ENCODE measurements around the gene KLF4. TPM values are rescaled to one million over a fixed set of nuclear protein-coding genes. Genes with fewer than 3 reads are reported as not detected.

The KLF4 gene
- total RNA-seq, 1 experiment from 2014 or later, result not detected

DNA sequence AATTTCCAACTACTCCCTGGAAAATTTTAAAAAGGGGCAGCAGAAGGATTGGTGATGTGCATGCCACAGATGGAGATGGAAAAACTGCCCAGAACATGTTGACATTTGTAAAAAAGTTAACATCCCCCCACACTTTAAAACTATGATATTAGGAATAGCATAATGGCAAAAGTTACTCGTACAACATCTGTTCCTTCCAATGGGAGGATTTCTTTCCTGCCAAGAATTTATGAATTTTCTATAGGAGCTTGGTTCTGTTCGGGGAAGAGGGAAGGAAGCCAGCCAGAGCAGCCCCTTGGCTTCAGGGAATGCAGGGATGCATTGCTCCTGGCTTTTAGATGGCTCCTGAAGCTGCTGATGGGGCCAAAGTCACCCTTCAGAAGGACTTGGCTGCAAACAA is 22.7 kb downstream of the KLF4 start:
- no peaks in the 10 kb centered on the region for H3K36me3 ChIP-seq (ENCODE audit: insufficient read depth, low read length)
- H2AFZ ChIP-seq (ENCODE audit: low read length), result no peak overlapping the region
- H3K4me3 ChIP-seq (ENCODE audit: low read length), result no peak overlapping the region

DNA sequence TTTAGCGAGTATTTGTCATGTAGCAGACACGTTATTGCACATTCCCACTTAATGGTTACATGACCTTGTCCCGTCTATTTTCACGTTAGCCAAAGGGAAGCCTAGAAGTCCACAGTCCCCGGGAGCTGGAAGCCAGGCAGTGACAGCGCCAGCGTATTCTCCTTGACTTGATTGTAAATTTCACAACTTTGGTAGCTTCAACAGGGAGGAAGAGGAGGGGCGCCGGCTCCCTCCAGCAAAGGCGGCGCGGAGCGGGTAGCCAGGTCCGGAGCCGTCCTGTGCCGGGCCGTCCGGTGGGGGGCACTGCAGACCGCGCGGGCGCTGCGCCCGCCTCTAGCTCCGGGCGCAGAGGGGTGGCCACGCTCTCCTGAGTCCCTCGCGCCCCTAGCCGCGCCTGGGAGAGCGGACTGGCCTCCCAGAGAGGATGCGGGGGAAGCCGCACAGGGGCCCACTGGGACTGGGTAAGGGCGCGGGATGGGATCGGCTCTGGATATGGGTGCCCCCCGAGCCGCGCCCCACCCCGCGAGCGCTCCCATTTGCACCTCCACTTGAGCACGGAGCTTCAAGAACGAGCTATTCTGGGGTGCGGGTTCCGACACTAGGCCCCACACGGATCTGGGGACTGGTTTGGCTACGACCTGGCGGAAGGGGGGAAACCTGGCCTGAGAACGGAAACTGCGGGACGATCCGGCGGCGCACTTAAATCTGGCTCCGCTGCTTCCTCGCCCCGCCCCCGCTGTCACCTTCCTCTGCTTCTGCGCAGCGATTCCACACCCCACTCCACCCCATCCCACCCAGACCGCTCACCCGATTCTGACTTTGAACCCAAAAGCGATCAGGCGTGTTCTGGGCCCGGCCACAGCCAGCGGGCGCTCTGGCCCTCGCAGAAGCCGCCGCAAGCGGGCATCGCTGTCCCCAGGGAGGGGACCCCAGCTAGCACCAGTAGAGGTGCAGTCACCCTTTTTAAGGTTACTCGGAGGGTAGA is 23.8 kb downstream of the KLF4 start:
- H3K9me2 ChIP-seq (replicated peaks; ENCODE audit: insufficient read depth, low read length), result no peaks in the 10 kb centered on the region
- no peaks in the 10 kb centered on the region for H3K36me3 ChIP-seq (ENCODE audit: insufficient read depth, low read length)
- no peak overlapping the region for H3K4me2 ChIP-seq (ENCODE audit: low read depth, low read length, poor library complexity, severe bottlenecking)
- H3K9me3 ChIP-seq (ENCODE audit: low read length), result no peaks in the 10 kb centered on the region
- H3K27ac ChIP-seq (ENCODE audit: low read length), result no peak overlapping the region
- no peak overlapping the region for H3K4me3 ChIP-seq (ENCODE audit: low read length)
- H4K20me1 ChIP-seq (ENCODE audit: insufficient read depth, low read depth, low read length), result no peaks in the 10 kb centered on the region
- no peak overlapping the region for H2AFZ ChIP-seq (ENCODE audit: low read length)
- no peak overlapping the region for H3K9ac ChIP-seq (ENCODE audit: low read length)
- H3K4me1 ChIP-seq (ENCODE audit: low read length), result no peaks in the 10 kb centered on the region
- no peaks in the 10 kb centered on the region for H3K79me2 ChIP-seq (ENCODE audit: low read length)
- no peaks in the 10 kb centered on the region for H3K27me3 ChIP-seq (ENCODE audit: low read length)
- DNase-seq, result no peak

More for the DNA sequence above, 22.7 kb downstream of the KLF4 start:
- H3K9ac ChIP-seq (ENCODE audit: low read length), result no peak overlapping the region
- H4K20me1 ChIP-seq (ENCODE audit: insufficient read depth, low read depth, low read length), result no peaks in the 10 kb centered on the region
- no peaks in the 10 kb centered on the region for H3K79me2 ChIP-seq (ENCODE audit: low read length)
- no peak for DNase-seq
- H3K27me3 ChIP-seq (ENCODE audit: low read length), result no peaks in the 10 kb centered on the region
- H3K9me3 ChIP-seq (ENCODE audit: low read length), result no peaks in the 10 kb centered on the region
- H3K4me2 ChIP-seq (ENCODE audit: low read depth, low read length, poor library complexity, severe bottlenecking), result no peak overlapping the region
- no peaks in the 10 kb centered on the region for H3K9me2 ChIP-seq (replicated peaks; ENCODE audit: insufficient read depth, low read length)
- H3K27ac ChIP-seq (ENCODE audit: low read length), result no peak overlapping the region
- H3K4me1 ChIP-seq (ENCODE audit: low read length), result no peaks in the 10 kb centered on the region

DNA sequence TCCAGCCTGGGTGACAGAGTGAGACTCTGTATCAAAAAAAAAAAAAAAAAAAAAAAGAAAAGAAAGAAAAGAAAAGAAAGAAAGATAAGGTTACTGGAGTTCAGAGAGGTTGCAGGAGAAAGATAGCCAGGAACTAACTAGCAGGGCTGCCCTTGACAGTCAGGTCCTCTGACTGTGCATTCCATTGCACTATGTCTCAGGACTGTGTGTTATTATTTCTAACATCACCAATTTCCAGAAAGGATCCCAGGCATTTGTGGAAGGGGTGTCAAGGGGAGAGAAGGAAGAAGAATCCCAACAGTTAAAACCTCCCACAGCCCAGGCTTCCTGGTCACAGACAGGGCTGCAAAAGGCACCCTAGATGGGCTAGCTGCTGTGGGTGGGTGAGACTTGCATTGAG is 25.1 kb downstream of the KLF4 start:
- Histone ChIP-seq H3K79me2 (ENCODE audit: low read length) (no peaks in the 10 kb centered on the region), H3K4me3 (ENCODE audit: low read length) (no peak overlapping the region), H4K20me1 (ENCODE audit: insufficient read depth, low read depth, low read length) (no peaks in the 10 kb centered on the region)

DNA sequence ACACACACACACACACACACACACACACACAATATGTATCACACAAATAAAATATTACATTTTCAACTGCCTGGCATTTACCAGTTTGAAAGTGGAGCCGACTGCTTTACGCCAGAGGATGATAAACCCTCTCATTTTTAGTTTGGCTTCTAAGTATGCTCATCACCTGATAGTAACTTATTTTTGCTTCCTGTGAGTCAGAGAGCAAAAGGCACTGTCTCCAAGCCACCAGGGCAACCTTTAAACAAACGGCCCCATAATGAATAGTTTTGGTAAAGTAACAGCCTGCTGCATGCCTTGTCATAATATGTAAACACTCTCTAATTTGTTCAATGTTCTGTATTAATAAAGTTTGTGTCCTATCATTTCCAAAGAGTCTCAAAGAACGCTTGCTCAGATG is 26.9 kb downstream of the KLF4 start:
- Histone ChIP-seq H3K9me3 (ENCODE audit: low read length) (no peaks in the 10 kb centered on the region), H3K4me3 (ENCODE audit: low read length) (no peak overlapping the region), H3K9me2 (replicated peaks; ENCODE audit: insufficient read depth, low read length) (no peaks in the 10 kb centered on the region), H3K36me3 (ENCODE audit: insufficient read depth, low read length) (no peaks in the 10 kb centered on the region), H3K27ac (ENCODE audit: low read length) (no peak overlapping the region), H3K4me2 (ENCODE audit: low read depth, low read length, poor library complexity, severe bottlenecking) (no peak overlapping the region), H3K4me1 (ENCODE audit: low read length) (no peaks in the 10 kb centered on the region), H2AFZ (ENCODE audit: low read length) (no peak overlapping the region), H3K79me2 (ENCODE audit: low read length) (no peaks in the 10 kb centered on the region), H3K27me3 (ENCODE audit: low read length) (no peaks in the 10 kb centered on the region), H4K20me1 (ENCODE audit: insufficient read depth, low read depth, low read length) (no peaks in the 10 kb centered on the region), H3K9ac (ENCODE audit: low read length) (no peak overlapping the region)
- no peak for DNase-seq

More for the DNA sequence above, 25.1 kb downstream of the KLF4 start:
- Histone ChIP-seq H3K4me2 (ENCODE audit: low read depth, low read length, poor library complexity, severe bottlenecking) (no peak overlapping the region), H3K9me3 (ENCODE audit: low read length) (no peaks in the 10 kb centered on the region), H2AFZ (ENCODE audit: low read length) (no peak overlapping the region), H3K27ac (ENCODE audit: low read length) (no peak overlapping the region), H3K9ac (ENCODE audit: low read length) (no peak overlapping the region), H3K36me3 (ENCODE audit: insufficient read depth, low read length) (no peaks in the 10 kb centered on the region), H3K4me1 (ENCODE audit: low read length) (no peaks in the 10 kb centered on the region), H3K9me2 (replicated peaks; ENCODE audit: insufficient read depth, low read length) (no peaks in the 10 kb centered on the region), H3K27me3 (ENCODE audit: low read length) (no peaks in the 10 kb centered on the region)
- no peak for DNase-seq

DNA sequence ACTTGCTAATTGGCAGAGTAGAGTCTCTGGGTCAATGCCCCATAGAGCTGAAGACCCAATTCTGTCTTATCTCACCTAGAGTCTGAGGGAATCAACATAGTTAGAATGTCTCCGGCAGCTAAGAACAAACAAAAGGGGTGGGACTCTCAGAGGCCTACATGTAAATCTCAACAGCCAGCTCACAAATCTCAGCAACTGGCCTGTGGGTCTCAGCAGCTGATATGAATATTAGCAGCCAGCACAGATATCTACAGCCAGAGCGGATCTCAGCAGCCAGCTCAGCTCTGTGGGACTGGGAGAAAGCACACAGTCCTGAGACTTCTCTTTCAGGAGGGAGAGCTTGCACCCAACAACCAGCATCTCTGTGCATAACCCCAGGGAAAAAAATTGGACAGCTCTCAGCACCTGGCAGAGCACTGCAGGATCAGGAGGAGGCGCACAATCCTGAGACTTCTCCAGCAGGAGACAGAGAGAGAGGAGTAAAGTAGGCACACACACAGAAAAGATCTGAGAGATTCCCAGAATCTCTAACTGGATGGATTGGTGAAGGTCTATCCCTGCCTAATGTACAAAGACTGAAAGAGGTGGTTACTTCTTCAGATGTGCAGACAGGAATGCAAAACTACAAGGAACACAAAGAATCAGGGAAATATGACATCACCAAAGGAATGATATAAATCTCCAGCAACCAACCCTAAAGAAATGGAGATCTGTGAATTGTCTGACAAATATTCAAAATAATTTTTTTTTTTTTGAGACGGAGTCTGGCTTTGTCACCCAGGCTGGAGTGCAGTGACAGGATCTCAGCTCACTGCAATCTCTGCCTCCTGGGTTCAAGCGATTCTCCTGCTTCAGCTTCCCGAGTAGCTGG is 29.2 kb downstream of the KLF4 start:
- no peak overlapping the region for H3K27ac ChIP-seq (ENCODE audit: low read length)
- no peak overlapping the region for H3K9ac ChIP-seq (ENCODE audit: low read length)
- no peaks in the 10 kb centered on the region for H3K9me2 ChIP-seq (replicated peaks; ENCODE audit: insufficient read depth, low read length)
- no peaks in the 10 kb centered on the region for H3K27me3 ChIP-seq (ENCODE audit: low read length)
- H3K4me1 ChIP-seq (ENCODE audit: low read length), result no peaks in the 10 kb centered on the region
- H3K9me3 ChIP-seq (ENCODE audit: low read length), result no peaks in the 10 kb centered on the region
- no peaks in the 10 kb centered on the region for H4K20me1 ChIP-seq (ENCODE audit: insufficient read depth, low read depth, low read length)
- H3K4me3 ChIP-seq (ENCODE audit: low read length), result no peak overlapping the region
- H2AFZ ChIP-seq (ENCODE audit: low read length), result no peak overlapping the region
- no peaks in the 10 kb centered on the region for H3K36me3 ChIP-seq (ENCODE audit: insufficient read depth, low read length)
- H3K4me2 ChIP-seq (ENCODE audit: low read depth, low read length, poor library complexity, severe bottlenecking), result no peak overlapping the region
- no peak for DNase-seq
- H3K79me2 ChIP-seq (ENCODE audit: low read length), result no peaks in the 10 kb centered on the region

DNA sequence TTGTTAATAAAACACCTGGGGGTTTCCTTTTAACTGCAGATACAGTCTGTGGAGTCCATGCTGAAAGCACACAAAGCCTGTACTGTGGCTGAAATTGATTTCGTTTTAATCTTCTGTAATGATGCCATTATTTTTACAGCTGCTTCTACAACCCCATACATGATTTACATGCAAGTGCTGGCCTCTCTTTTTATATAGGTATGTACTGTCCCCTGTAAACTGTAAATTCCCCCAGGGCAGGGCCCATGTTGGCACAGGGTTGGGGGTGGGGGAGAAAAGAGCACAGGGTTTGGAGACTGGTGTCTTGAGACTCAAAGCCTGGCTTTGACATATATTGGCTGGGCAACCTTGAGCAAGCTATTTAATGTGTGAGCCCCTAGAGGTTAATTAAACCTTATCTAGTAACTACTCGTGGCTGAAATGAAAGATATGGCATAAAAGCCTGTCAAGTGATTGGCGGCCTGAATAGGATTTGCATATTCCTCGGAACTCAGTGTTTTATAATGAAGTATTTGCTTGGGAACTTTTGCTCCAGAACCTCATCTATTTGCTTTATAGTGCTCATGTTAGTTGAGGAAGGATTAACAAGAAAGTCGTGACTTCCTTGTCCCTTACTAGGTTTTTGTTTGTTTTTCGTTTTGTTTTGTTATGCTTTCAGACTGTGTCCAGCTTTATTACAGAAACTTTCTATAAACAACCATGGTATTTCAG is 34.0 kb downstream of the KLF4 start:
- no peaks in the 10 kb centered on the region for H3K9me3 ChIP-seq (ENCODE audit: low read length)
- no peaks in the 10 kb centered on the region for H3K9me2 ChIP-seq (replicated peaks; ENCODE audit: insufficient read depth, low read length)
- H3K4me3 ChIP-seq (ENCODE audit: low read length), result no peak overlapping the region
- H4K20me1 ChIP-seq (ENCODE audit: insufficient read depth, low read depth, low read length), result no peaks in the 10 kb centered on the region
- no peak for DNase-seq
- H3K36me3 ChIP-seq (ENCODE audit: insufficient read depth, low read length), result no peaks in the 10 kb centered on the region
- H2AFZ ChIP-seq (ENCODE audit: low read length), result no peak overlapping the region
- no peak overlapping the region for H3K27ac ChIP-seq (ENCODE audit: low read length)
- no peak overlapping the region for H3K4me2 ChIP-seq (ENCODE audit: low read depth, low read length, poor library complexity, severe bottlenecking)
- no peaks in the 10 kb centered on the region for H3K79me2 ChIP-seq (ENCODE audit: low read length)
- no peak overlapping the region for H3K9ac ChIP-seq (ENCODE audit: low read length)
- H3K4me1 ChIP-seq (ENCODE audit: low read length), result no peaks in the 10 kb centered on the region
- H3K27me3 ChIP-seq (ENCODE audit: low read length), result no peaks in the 10 kb centered on the region

DNA sequence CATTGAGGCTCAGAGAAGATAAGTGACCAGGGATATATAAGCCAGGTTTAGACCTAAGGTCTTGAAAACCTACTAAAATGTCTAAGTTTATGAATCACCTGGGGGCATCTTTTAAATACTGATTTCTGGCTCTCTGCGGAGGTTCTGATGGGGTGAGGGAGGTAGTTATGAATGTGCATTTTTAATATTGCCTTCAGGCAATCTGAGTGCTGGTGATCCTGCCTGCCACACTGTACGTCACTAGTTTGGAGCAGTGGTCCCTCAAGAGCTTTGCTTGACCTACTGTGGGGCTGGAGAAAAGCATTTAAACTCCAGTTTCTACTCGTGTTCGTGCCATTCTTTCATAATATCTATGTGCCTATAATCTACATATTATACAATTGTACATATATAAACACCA is 36.1 kb downstream of the KLF4 start:
- no peaks in the 10 kb centered on the region for H3K36me3 ChIP-seq (ENCODE audit: insufficient read depth, low read length)
- H3K9me3 ChIP-seq (ENCODE audit: low read length), result no peaks in the 10 kb centered on the region
- no peaks in the 10 kb centered on the region for H3K9me2 ChIP-seq (replicated peaks; ENCODE audit: insufficient read depth, low read length)
- H3K4me3 ChIP-seq (ENCODE audit: low read length), result no peak overlapping the region
- no peak overlapping the region for H3K9ac ChIP-seq (ENCODE audit: low read length)
- no peaks in the 10 kb centered on the region for H3K27me3 ChIP-seq (ENCODE audit: low read length)
- H3K79me2 ChIP-seq (ENCODE audit: low read length), result no peaks in the 10 kb centered on the region
- H3K27ac ChIP-seq (ENCODE audit: low read length), result no peak overlapping the region
- H2AFZ ChIP-seq (ENCODE audit: low read length), result no peak overlapping the region
- no peaks in the 10 kb centered on the region for H3K4me1 ChIP-seq (ENCODE audit: low read length)
- no peak overlapping the region for H3K4me2 ChIP-seq (ENCODE audit: low read depth, low read length, poor library complexity, severe bottlenecking)
- no peaks in the 10 kb centered on the region for H4K20me1 ChIP-seq (ENCODE audit: insufficient read depth, low read depth, low read length)
- DNase-seq, result no peak

DNA sequence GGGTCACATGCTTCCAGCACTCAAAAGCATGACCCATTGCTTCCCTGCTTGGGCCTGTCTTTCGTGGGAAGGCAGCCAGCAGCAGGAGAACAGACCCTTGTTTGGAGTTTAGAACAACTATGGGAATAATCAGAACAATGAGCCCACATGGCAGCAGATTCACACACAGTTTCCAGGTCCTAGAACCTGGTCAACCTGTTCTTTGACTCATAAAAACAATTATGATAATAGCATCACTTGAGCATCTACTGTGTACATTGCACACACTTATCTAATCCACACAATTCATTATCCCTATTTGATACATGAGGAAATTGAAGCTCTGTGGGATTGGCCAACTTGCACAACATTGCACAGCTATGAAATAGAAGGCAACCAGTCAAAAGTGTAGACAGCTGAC is 41.7 kb downstream of the KLF4 start:
- Histone ChIP-seq H3K9me2 (replicated peaks; ENCODE audit: insufficient read depth, low read length) (no peaks in the 10 kb centered on the region), H2AFZ (ENCODE audit: low read length) (no peak overlapping the region), H3K9me3 (ENCODE audit: low read length) (no peaks in the 10 kb centered on the region), H4K20me1 (ENCODE audit: insufficient read depth, low read depth, low read length) (no peaks in the 10 kb centered on the region), H3K36me3 (ENCODE audit: insufficient read depth, low read length) (no peaks in the 10 kb centered on the region), H3K27ac (ENCODE audit: low read length) (no peak overlapping the region), H3K4me3 (ENCODE audit: low read length) (no peak overlapping the region), H3K79me2 (ENCODE audit: low read length) (no peaks in the 10 kb centered on the region), H3K27me3 (ENCODE audit: low read length) (no peaks in the 10 kb centered on the region), H3K4me1 (ENCODE audit: low read length) (no peaks in the 10 kb centered on the region), H3K4me2 (ENCODE audit: low read depth, low read length, poor library complexity, severe bottlenecking) (no peak overlapping the region), H3K9ac (ENCODE audit: low read length) (no peak overlapping the region)
- no peak for DNase-seq
